Ovary (tissue), 3 donors: ENCODE results near the gene CRCP.

Experiments used
- CTCF ChIP-seq, 3 donors: fragments of 450-650 bp in 2 of 3; fragments of 200-600 bp in 1 of 3; IDR thresholded peaks; one replicate each; pipeline versions ENCODE4 v1.5.1 to v1.8.0; 2016 to 2022; ENCODE audit warnings: antibody characterized with exemption in 3 of 3, mild to moderate bottlenecking in 1 of 3
- POLR2A ChIP-seq: fragments of 450-650 bp; IDR thresholded peaks from one replicate; pipeline ENCODE4 v1.6.1; 2017; ENCODE audit warnings: antibody characterized with exemption, mild to moderate bottlenecking, moderate library complexity
- donor health status: DM: no; HTN: no; CAD: no.

- TF ChIP-seq CTCF (IDR thresholded peaks at IDR 0.05) = no peak
- TF ChIP-seq POLR2A = no peak
Observed at GRCh38 chr7:66078067-66078466, 36.6 kb upstream of the CRCP start.
